Hippocampal formation (tissue), 2 donors: ENCODE data around the gene UIMC1.
"Not testable (repeated sequence)": the region's sequence is repeated elsewhere in the genome, so short reads cannot be mapped to it uniquely, and the experiment has no call there.

Source experiments
- DNase-seq, 2 donors: peaks; one replicate each; lab custom pipeline; 2025; lab: John Stamatoyannopoulos, UW

The UIMC1 gene

GRCh38 chr5:177008716-177009115 is 2.1 kb upstream of the UIMC1 start:
- no peak for DNase-seq

- peak in 1 of 2 donors; percentile 54 for DNase-seq
These were observed 837 bp downstream of the UIMC1 start for GRCh38 chr5:177005619-177006264.

- DNase-seq: no peak
These were observed 1.6 kb downstream of the UIMC1 start for GRCh38 chr5:177004961-177005360.

- DNase-seq: no peak
These were observed 2.9 kb downstream of the UIMC1 start for GRCh38 chr5:177003649-177004048.

GRCh38 chr5:176999526-176999925 is 7.1 kb downstream of the UIMC1 start:
- not testable (repeated sequence) for DNase-seq

GRCh38 chr5:176998828-176999227 is 7.8 kb downstream of the UIMC1 start:
- no peak for DNase-seq

GRCh38 chr5:176996780-176997179 is 9.8 kb downstream of the UIMC1 start:
- no peak for DNase-seq

- no peak for DNase-seq
These were observed 10.4 kb downstream of the UIMC1 start for GRCh38 chr5:176995896-176996767.

GRCh38 chr5:176995122-176995490 is 11.5 kb downstream of the UIMC1 start:
- DNase-seq: no peak

GRCh38 chr5:176994460-176995121 is 12.0 kb downstream of the UIMC1 start:
- no peak for DNase-seq

GRCh38 chr5:176993081-176993480 is 13.5 kb downstream of the UIMC1 start:
- DNase-seq: not testable (repeated sequence)

- no peak for DNase-seq
These were observed 19.0 kb downstream of the UIMC1 start for GRCh38 chr5:176987583-176987982.

GRCh38 chr5:176986280-176986679 is 20.3 kb downstream of the UIMC1 start:
- no peak for DNase-seq

- no peak for DNase-seq
These were observed 21.1 kb downstream of the UIMC1 start for GRCh38 chr5:176985516-176985915.

GRCh38 chr5:176984176-176984575 is 22.4 kb downstream of the UIMC1 start:
- DNase-seq: not testable (repeated sequence)

- DNase-seq: not testable (repeated sequence)
These were observed 23.0 kb downstream of the UIMC1 start for GRCh38 chr5:176983593-176983992.

- DNase-seq: not testable (repeated sequence)
These were observed 23.5 kb downstream of the UIMC1 start for GRCh38 chr5:176983112-176983511.

- DNase-seq: no peak
These were observed 25.8 kb downstream of the UIMC1 start for GRCh38 chr5:176980818-176981217.

- no peak for DNase-seq
These were observed 26.9 kb downstream of the UIMC1 start for GRCh38 chr5:176979669-176980068.

GRCh38 chr5:176965633-176966032 is 40.9 kb downstream of the UIMC1 start:
- DNase-seq: no peak

- DNase-seq: peak in 1 of 2 donors; percentile 36
These were observed 47.5 kb downstream of the UIMC1 start for GRCh38 chr5:176959051-176959450.

- DNase-seq: no peak
These were observed 49.8 kb downstream of the UIMC1 start for GRCh38 chr5:176956756-176957155.

- DNase-seq: no peak
These were observed 50.7 kb downstream of the UIMC1 start for GRCh38 chr5:176955895-176956294.
